OCI-LY1 (cell line): ENCODE results near the gene GJA5.

Experiments used
- CTCF ChIP-seq: fragments of 200-600 bp; sonication (generic), shearing (Covaris generic); IDR thresholded peaks from 2 replicates; pipeline ENCODE4 v1.5.1; 2017; ENCODE audit warnings: mild to moderate bottlenecking, antibody characterized with exemption, low read length, moderate library complexity, mixed read lengths
- EZH2 ChIP-seq: fragments of 200-600 bp; sonication (generic), shearing (Covaris generic); IDR thresholded peaks from 2 replicates; pipeline ENCODE4 v1.8.0; 2017; ENCODE audit warnings: borderline replicate concordance, mixed run types, mild to moderate bottlenecking, antibody characterized with exemption, low read length, moderate library complexity, mixed read lengths

DNA sequence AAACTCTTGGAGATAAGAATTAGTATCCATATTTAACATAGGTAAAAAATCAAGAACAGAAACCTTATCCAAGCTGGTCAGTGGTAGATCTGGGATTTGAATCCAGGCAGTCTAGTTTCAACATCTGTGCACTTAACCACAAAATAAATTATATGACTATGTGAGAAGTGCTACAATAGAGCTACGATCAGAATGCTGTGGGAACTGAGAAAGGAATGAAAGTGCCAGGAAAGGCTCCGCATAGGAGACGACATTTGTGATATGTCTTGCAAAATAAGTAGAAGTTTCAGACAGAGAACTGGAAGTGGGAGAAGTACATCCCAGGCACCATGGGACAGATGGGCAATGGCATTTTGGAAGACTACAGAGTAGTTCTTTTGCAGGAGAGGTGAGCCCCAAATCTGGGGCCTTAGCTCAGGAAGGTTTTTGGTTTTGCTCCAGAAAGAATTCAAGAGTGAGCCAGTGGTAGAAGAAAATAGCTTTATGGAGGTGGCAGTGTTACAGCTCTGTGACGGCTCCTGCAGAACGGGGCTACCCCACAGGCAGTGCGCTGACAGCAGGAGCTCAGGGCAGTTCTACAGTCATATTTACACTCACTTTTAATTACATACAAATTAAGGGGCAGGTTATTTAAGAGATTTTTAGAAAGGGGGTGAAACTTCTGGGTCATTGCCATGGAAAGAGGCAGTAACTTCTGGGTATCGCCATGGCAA is 25.5 kb upstream of the GJA5 start:
- TF ChIP-seq CTCF, result no peak
- TF ChIP-seq EZH2, result no peak
